Measurements from ENCODE around the gene NLGN1. TPM values are rescaled to one million over a fixed set of nuclear protein-coding genes. Genes with fewer than 3 reads are reported as not detected.

NLGN1 gene
- total and polyA plus RNA-seq, 2 of the 8 experiments (the other 6 are each of a cell fraction or from before 2014, with no cell fraction given), result 7.8 to 14.8 TPM

DNA sequence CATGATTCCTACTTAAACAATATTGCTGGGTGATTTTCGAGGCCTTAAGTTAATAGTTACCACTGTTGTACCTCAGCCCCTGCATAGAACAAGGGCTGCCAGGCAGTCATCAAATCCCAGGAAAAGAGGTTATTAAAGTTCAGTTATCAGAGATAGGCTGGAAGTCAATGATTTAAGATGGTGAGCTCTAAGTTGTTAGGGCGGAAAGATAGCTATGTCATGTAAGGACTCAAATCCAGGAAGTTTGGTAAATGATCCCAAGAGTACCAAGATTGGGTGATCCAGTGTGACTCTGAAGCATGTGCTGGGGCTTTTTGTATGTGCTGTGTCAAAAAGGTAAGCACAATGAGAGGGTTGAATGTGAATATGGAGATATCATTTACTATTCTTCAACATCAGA lies 287.9 kb downstream of the NLGN1 start:
- Histone ChIP-seq H3K36me3 (ENCODE audit: control insufficient read depth in 2 of 4, insufficient read depth in 4 of 4, low read length in 3 of 4) (no peaks in the 10 kb centered on the region), H3K4ac (replicated peaks; ENCODE audit: insufficient read length, low read depth, low read length) (no peak overlapping the region), H2AK5ac (ENCODE audit: low read depth, low read length) (no peak overlapping the region), H2BK12ac (ENCODE audit: low read depth, low read length) (no peak overlapping the region), H3K79me1 (ENCODE audit: low read depth, low read length) (no peaks in the 10 kb centered on the region), H4K20me1 (replicated peaks in 1 of 2; ENCODE audit: control insufficient read depth in 1 of 2, insufficient read depth in 2 of 2, low read length in 2 of 2) (no peaks in the 10 kb centered on the region), H4K5ac (ENCODE audit: insufficient read length, low read depth, low read length) (no peak overlapping the region), H3K4me2 (ENCODE audit: insufficient read depth in 1 of 2, low read depth in 2 of 2, low read length in 2 of 2) (no peak overlapping the region), H2AFZ (ENCODE audit: low read length) (no peak overlapping the region), H3K23me2 (ENCODE audit: low read depth, low read length) (no peaks in the 10 kb centered on the region), H2BK120ac (replicated peaks; ENCODE audit: low read depth, low read length) (no peak overlapping the region), H3K9me3 (ENCODE audit: insufficient read depth in 2 of 2, low read depth in 1 of 2, low read length in 1 of 2) (no peaks in the 10 kb centered on the region), H3K27me3 (replicated peaks in 1 of 4; ENCODE audit: control insufficient read depth in 3 of 4, extremely low read depth in 1 of 4, insufficient read depth in 3 of 4, low read length in 3 of 4) (no peaks in the 10 kb centered on the region), H3K23ac (ENCODE audit: insufficient read length) (no peak overlapping the region), H3K9ac (replicated peaks in 1 of 4; ENCODE audit: extremely low read depth in 1 of 4, low read depth in 3 of 4, low read length in 3 of 4) (no peak overlapping the region), H3K79me2 (ENCODE audit: control insufficient read depth in 1 of 2, insufficient read depth in 2 of 2, low read length in 2 of 2) (no peaks in the 10 kb centered on the region), H4K91ac (replicated peaks; ENCODE audit: insufficient read length, low read length) (no peak overlapping the region), H2BK15ac (ENCODE audit: low read length) (no peak overlapping the region), H2BK20ac (ENCODE audit: low read length) (no peak overlapping the region), H2BK5ac (ENCODE audit: low read depth, low read length) (no peak overlapping the region), H3K27ac (ENCODE audit: low read depth, low read length) (no peak overlapping the region), H3K4me1 (replicated peaks in 1 of 4; ENCODE audit: control insufficient read depth in 3 of 4, insufficient read depth in 4 of 4, low read length in 3 of 4) (peaks cover 0 to 6% (median 2%) of the 10 kb centered on the region in 4 experiments; a peak in 2 of 7 replicates), H3K4me3 (ENCODE audit: extremely low read depth in 1 of 4, insufficient read depth in 2 of 4, low read depth in 3 of 4, low read length in 4 of 4) (no peak overlapping the region), H3K56ac (replicated peaks; ENCODE audit: insufficient read length, low read depth, low read length) (no peak overlapping the region), H4K8ac (ENCODE audit: extremely low read depth, insufficient read depth, low read length) (no peak overlapping the region), H3K14ac (ENCODE audit: insufficient read length) (no peak overlapping the region), H3K18ac (ENCODE audit: extremely low read depth, low read length) (no peak overlapping the region)
- CTCF ChIA-PET (ENCODE audit: partially characterized antibody), result interaction anchor here (0.6 to 1.5 kb wide), 3 partner anchors 10 to 555 kb away, joined by 3 read pairs; no protein-coding TSS in a partner anchor
- POLR2A ChIA-PET (ENCODE audit: partially characterized antibody), result no interaction called here
- DNase-seq (ENCODE audit: low read depth in 1 of 2, low spot score in 2 of 2) (no peak), FAIRE-seq (no peak)
- WGBS, 2 experiments (ENCODE audit: extremely low coverage in 1 of 2, insufficient coverage in 1 of 2, insufficient read length in 1 of 2, insufficient replicate concordance in 2 of 2, low coverage in 1 of 2, low lambda C conversion rate in 2 of 2, missing lambda C conversion rate in 1 of 2), result 100% methylated on average over 2 of the region's 2 CpGs; no CpG with 5 or more reads in 1 of the 2 experiments
- TF ChIP-seq, protein P1, sequence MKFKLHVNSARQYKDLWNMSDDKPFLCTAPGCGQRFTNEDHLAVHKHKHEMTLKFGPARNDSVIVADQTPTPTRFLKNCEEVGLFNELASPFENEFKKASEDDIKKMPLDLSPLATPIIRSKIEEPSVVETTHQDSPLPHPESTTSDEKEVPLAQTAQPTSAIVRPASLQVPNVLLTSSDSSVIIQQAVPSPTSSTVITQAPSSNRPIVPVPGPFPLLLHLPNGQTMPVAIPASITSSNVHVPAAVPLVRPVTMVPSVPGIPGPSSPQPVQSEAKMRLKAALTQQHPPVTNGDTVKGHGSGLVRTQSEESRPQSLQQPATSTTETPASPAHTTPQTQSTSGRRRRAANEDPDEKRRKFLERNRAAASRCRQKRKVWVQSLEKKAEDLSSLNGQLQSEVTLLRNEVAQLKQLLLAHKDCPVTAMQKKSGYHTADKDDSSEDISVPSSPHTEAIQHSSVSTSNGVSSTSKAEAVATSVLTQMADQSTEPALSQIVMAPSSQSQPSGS (IDR thresholded peaks at IDR 0.05; ENCODE audit: low read length), result no peak
- TF ChIP-seq, protein P2, sequence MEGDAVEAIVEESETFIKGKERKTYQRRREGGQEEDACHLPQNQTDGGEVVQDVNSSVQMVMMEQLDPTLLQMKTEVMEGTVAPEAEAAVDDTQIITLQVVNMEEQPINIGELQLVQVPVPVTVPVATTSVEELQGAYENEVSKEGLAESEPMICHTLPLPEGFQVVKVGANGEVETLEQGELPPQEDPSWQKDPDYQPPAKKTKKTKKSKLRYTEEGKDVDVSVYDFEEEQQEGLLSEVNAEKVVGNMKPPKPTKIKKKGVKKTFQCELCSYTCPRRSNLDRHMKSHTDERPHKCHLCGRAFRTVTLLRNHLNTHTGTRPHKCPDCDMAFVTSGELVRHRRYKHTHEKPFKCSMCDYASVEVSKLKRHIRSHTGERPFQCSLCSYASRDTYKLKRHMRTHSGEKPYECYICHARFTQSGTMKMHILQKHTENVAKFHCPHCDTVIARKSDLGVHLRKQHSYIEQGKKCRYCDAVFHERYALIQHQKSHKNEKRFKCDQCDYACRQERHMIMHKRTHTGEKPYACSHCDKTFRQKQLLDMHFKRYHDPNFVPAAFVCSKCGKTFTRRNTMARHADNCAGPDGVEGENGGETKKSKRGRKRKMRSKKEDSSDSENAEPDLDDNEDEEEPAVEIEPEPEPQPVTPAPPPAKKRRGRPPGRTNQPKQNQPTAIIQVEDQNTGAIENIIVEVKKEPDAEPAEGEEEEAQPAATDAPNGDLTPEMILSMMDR (IDR thresholded peaks at IDR 0.05; ENCODE audit: control extremely low read depth in 1 of 3, insufficient read depth in 1 of 3, low read depth in 1 of 3, low read length in 3 of 3), result no peak
- TF ChIP-seq ASH2L (IDR thresholded peaks at IDR 0.05; ENCODE audit: low read length), result no peak
- no peak for TF ChIP-seq CREB1 (IDR thresholded peaks at IDR 0.05)
- TF ChIP-seq NANOG (IDR thresholded peaks at IDR 0.05; ENCODE audit: insufficient read depth, low read depth, low read length, poor library complexity, severe bottlenecking), result no peak
- no peak for TF ChIP-seq SRF (IDR thresholded peaks at IDR 0.05; ENCODE audit: low read depth, low read length)
- TF ChIP-seq POLR2AphosphoS5 (IDR thresholded peaks at IDR 0.05; ENCODE audit: low read depth, low read length), result no peak
- no peak for TF ChIP-seq SP1 (IDR thresholded peaks at IDR 0.05; ENCODE audit: low read depth, low read length)
- no peak for TF ChIP-seq KDM1A (IDR thresholded peaks at IDR 0.05; ENCODE audit: borderline replicate concordance, low read length)
- TF ChIP-seq HDAC6 (IDR thresholded peaks at IDR 0.05; ENCODE audit: low read depth, low read length), result no peak
- TF ChIP-seq NRF1 (IDR thresholded peaks at IDR 0.05; ENCODE audit: low read depth, low read length), result no peak
